ENCODE data around the gene MTERF1. TPM values are rescaled to one million over a fixed set of nuclear protein-coding genes. Genes with fewer than 3 reads are reported as not detected.

The MTERF1 gene
- total RNA-seq, 2 donors from 2014 or later, result 3.8 to 5.0 TPM

GRCh38 chr7:91827169-91827568, 53.3 kb downstream of the MTERF1 start:
- H3K9me3 ChIP-seq, result no peaks in the 10 kb centered on the region
- H3K36me3 ChIP-seq, result no peaks in the 10 kb centered on the region
- no peak for TF ChIP-seq CTCF (IDR thresholded peaks at IDR 0.05)
- no peak for DNase-seq (ENCODE audit: low spot score)
- no peaks in the 10 kb centered on the region for H3K27me3 ChIP-seq
- H3K4me1 ChIP-seq, result no peaks in the 10 kb centered on the region
- H3K27ac ChIP-seq, result no peak overlapping the region
- H3K4me3 ChIP-seq, result no peak overlapping the region

GRCh38 chr7:91826377-91826776, 54.1 kb downstream of the MTERF1 start:
- DNase-seq (ENCODE audit: low spot score), result no peak
- no peak overlapping the region for H3K27ac ChIP-seq
- TF ChIP-seq CTCF (IDR thresholded peaks at IDR 0.05), result no peak
- no peaks in the 10 kb centered on the region for H3K36me3 ChIP-seq
- H3K4me1 ChIP-seq, result no peaks in the 10 kb centered on the region
- no peaks in the 10 kb centered on the region for H3K27me3 ChIP-seq
- no peaks in the 10 kb centered on the region for H3K9me3 ChIP-seq
- no peak overlapping the region for H3K4me3 ChIP-seq

- no peaks in the 10 kb centered on the region for H3K36me3 ChIP-seq
- no peaks in the 10 kb centered on the region for H3K4me1 ChIP-seq
- no peaks in the 10 kb centered on the region for H3K27me3 ChIP-seq
Measured at GRCh38 chr7:91824201-91824600, 56.3 kb downstream of the MTERF1 start.

More at GRCh38 chr7:91824201-91824600, 56.3 kb downstream of the MTERF1 start:
- no peak overlapping the region for H3K4me3 ChIP-seq
- H3K27ac ChIP-seq, result no peak overlapping the region
- DNase-seq (ENCODE audit: low spot score), result no peak
- TF ChIP-seq CTCF (IDR thresholded peaks at IDR 0.05), result no peak
- peaks cover 0 to 12% of the 10 kb centered on the region in 2 donors for H3K9me3 ChIP-seq

Other genes starting within 250 kb of the MTERF1 start
- gene AKAP9, start 60.2 kb upstream of the MTERF1 start, total RNA-seq, result 10 to 100 TPM; 28.5 to 41.8 TPM